Vagina (tissue), 2 donors: Measurements from ENCODE around the gene UBXN1. TPM values are rescaled to one million over a fixed set of nuclear protein-coding genes. Genes with fewer than 3 reads are reported as not detected.

ENCODE experiments used
- DNase-seq, 2 donors: peaks; one replicate each; pipeline ENCODE4 v3.0.0-alpha.2; 2017; ENCODE audit errors: extremely low spot score in 2 of 2
- H3K27ac ChIP-seq: fragments of 200-600 bp; sonication (generic); one replicate; pipeline ENCODE4 v1.5.1; 2019
- H3K27me3 ChIP-seq: fragments of 200-600 bp; sonication (generic); one replicate; pipeline ENCODE4 v1.5.1; 2019
- H3K36me3 ChIP-seq, 2 donors: fragments of 200-600 bp; sonication (generic); one replicate each; pipeline ENCODE4 v1.5.1; 2017 to 2019
- H3K4me1 ChIP-seq: fragments of 200-600 bp; sonication (generic); one replicate; pipeline ENCODE4 v1.5.1; 2019
- H3K4me3 ChIP-seq, 2 donors: fragments of 200-600 bp; sonication (generic); 1 replicate in 1 of 2; 2 replicates in 1 of 2; pipeline ENCODE4 v1.5.1; 2016 to 2019
- H3K9me3 ChIP-seq: fragments of 200-600 bp; sonication (generic); one replicate; pipeline ENCODE4 v1.5.1; 2019
- POLR2A ChIP-seq, 2 donors: fragments of 450-650 bp; IDR thresholded peaks; one replicate each; pipeline ENCODE4 v1.6.1; 2017; ENCODE audit warnings: antibody characterized with exemption in 2 of 2, mild to moderate bottlenecking in 2 of 2, moderate library complexity in 2 of 2
- POLR2AphosphoS5 ChIP-seq, 2 donors: sonication (generic); formaldehyde crosslinking; IDR thresholded peaks; one replicate each; pipeline ENCODE4 v1.9.0; 2017; ENCODE audit warnings: antibody characterized with exemption in 2 of 2, mild to moderate bottlenecking in 2 of 2, low read depth in 1 of 2; ENCODE audit not compliant: insufficient read depth in 1 of 2
- intact Hi-C: fragments of 100-400 bp; cut with DNase I; formaldehyde crosslinking; loops from one replicate; pipeline ENCODE4 v1.15.1; 2023
- total RNA-seq: library from RNA; depleted of rRNA; stranded (reverse); fragments of >200 nt; gene quantifications from one replicate; pipeline ENCODE4 v1.2.3, GENCODE V29; 2016
- TF ChIP-seq, protein P1 (sequence below), 3 experiments: fragments of 450-650 bp in 2 of 3; fragments of 200-600 bp in 1 of 3; sonication (generic) in 1 of 3; IDR thresholded peaks; one replicate each; pipeline ENCODE4 v1.5.1; 2017 to 2019; ENCODE audit warnings: antibody characterized with exemption in 3 of 3, mild to moderate bottlenecking in 2 of 3, moderate library complexity in 2 of 3

UBXN1 gene
- total RNA-seq, 1 donor from 2014 or later: 216 TPM

DNA sequence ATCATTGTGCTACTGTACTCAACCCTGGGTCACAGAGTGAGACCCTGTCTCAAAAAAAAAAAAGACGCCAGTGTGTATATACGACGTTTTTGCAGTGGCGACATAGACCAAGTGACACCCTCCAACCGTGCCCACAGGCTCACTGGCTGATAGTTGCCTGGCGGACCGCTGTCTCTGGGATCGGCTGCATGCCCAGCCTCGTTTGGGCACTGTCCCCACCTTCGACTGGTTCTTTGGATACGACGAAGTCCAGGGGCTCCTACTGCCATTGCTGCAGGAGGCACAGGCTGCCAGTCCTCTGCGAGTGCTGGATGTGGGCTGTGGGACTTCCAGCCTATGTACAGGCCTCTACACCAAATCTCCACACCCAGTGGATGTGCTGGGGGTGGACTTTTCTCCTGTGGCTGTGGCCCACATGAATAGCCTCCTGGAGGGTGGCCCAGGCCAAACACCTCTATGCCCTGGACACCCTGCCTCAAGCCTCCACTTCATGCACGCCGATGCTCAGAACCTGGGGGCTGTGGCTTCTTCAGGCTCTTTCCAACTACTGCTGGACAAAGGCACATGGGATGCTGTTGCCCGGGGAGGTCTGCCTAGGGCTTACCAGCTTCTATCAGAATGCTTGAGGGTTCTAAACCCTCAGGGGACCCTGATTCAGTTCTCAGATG lies 12.5 kb downstream of the UBXN1 start:
- peak overlapping the region; percentile 80 for H3K27ac ChIP-seq
- H3K36me3 ChIP-seq: peaks cover 0 to 12% of the 10 kb centered on the region in 2 donors
- intact Hi-C loops: no loop called here
- DNase-seq: no peak
- H3K4me1 ChIP-seq: peaks cover 49% of the 10 kb centered on the region
- TF ChIP-seq POLR2AphosphoS5 (IDR thresholded peaks at IDR 0.05; ENCODE audit: insufficient read depth in 1 of 2, low read depth in 1 of 2) (no peak), POLR2A (IDR thresholded peaks at IDR 0.05) (no peak)
- TF ChIP-seq, protein P1, sequence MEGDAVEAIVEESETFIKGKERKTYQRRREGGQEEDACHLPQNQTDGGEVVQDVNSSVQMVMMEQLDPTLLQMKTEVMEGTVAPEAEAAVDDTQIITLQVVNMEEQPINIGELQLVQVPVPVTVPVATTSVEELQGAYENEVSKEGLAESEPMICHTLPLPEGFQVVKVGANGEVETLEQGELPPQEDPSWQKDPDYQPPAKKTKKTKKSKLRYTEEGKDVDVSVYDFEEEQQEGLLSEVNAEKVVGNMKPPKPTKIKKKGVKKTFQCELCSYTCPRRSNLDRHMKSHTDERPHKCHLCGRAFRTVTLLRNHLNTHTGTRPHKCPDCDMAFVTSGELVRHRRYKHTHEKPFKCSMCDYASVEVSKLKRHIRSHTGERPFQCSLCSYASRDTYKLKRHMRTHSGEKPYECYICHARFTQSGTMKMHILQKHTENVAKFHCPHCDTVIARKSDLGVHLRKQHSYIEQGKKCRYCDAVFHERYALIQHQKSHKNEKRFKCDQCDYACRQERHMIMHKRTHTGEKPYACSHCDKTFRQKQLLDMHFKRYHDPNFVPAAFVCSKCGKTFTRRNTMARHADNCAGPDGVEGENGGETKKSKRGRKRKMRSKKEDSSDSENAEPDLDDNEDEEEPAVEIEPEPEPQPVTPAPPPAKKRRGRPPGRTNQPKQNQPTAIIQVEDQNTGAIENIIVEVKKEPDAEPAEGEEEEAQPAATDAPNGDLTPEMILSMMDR (IDR thresholded peaks at IDR 0.05): no peak
- peak overlapping the region; percentile 72 to 96 for H3K4me3 ChIP-seq
- no peaks in the 10 kb centered on the region for H3K9me3 ChIP-seq
- no peaks in the 10 kb centered on the region for H3K27me3 ChIP-seq

DNA sequence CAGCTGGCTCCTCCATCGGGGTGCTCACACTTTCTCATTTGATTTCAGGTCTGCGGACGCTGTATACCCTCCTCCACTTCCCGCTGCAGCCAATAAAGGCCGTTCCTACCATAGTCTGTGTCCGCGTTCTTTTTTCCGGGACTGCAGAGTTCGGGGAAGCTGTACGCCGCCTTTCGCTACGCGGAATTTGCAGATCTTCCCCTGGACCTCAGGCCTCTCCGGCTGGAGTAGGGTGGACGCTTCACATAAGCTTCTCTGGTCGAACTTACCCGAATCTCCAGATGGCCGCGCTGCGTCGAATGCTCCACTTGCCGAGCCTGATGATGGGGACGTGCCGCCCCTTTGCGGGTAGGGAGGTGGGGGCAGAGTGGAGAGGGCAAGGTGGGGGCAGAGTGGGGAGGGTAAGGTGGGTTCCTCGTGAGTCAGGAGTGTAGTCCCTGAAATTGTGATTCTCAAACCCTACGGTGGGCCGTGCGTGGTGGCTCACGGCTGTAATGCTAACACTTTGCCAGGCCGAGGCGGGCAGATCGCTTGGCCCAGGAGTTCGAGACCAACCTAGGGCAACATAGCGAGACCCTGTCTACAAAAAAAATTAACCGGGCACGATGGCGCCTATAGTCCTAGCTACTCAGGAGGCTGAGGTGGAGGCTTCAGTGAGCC lies 13.1 kb downstream of the UBXN1 start:
- intact Hi-C loops: no loop called here
- DNase-seq: no peak
- TF ChIP-seq, protein P1 (IDR thresholded peaks at IDR 0.05): no peak
- no peak for TF ChIP-seq POLR2AphosphoS5 (IDR thresholded peaks at IDR 0.05; ENCODE audit: insufficient read depth in 1 of 2, low read depth in 1 of 2)
- TF ChIP-seq POLR2A (IDR thresholded peaks at IDR 0.05): no peak
- no peaks in the 10 kb centered on the region for H3K27me3 ChIP-seq
- peak overlapping the region; percentile 72 to 96 for H3K4me3 ChIP-seq
- H3K27ac ChIP-seq: peak overlapping the region; percentile 80
- H3K4me1 ChIP-seq: peaks cover 46% of the 10 kb centered on the region
- H3K36me3 ChIP-seq: peaks cover 0 to 12% of the 10 kb centered on the region in 2 donors
- H3K9me3 ChIP-seq: no peaks in the 10 kb centered on the region

DNA sequence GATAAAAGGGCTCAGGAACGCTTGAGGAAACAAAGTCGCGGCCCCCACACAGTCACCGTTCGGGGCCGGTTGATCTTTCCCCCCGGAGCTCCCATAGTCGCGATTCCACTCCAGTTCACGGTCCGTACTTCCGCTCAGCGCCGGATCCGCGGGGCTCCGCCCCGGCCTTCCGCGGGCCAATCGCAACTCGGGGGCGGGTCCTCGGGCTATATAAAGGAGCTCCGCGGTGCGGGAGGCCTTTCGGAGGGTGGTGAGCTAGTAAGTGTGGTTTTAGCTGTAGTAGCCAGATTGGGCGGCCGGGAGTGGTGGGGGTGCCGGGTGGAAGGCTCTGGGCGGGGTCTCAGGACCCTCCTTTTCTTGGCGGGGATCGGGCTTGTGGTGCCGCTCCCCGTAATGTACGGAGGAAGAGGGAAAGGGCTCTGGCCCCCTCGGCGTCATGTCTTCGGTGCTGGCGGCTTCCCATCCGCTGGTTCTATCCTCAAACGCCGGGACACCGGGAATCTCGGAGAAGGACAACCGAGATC lies 13.7 kb downstream of the UBXN1 start, which contains the start of the genes C11orf98 and CSKMT:
Gene C11orf98, minus strand, starts transcription at position 136 of the 524 bp plus-strand sequence. Its CDS starts 41 bp downstream, at position 95.
Gene CSKMT, plus strand, starts transcription at position 238 of the 524 bp plus-strand sequence. CDS start 568 bp downstream, outside the sequence.
- intact Hi-C loops: no loop called here
- Histone ChIP-seq H3K9me3 (no peaks in the 10 kb centered on the region), H3K27me3 (no peaks in the 10 kb centered on the region), H3K4me3 (peak within 1 kb of the TSS; percentile 72 to 96), H3K4me1 (peaks cover 40% of the 10 kb centered on the region), H3K27ac (peak within 1 kb of the TSS; percentile 80), H3K36me3 (peaks cover 0 to 12% of the 10 kb centered on the region in 2 donors)
- TF ChIP-seq, protein P1 (IDR thresholded peaks at IDR 0.05): no peak
- TF ChIP-seq POLR2A (IDR thresholded peaks at IDR 0.05) (peak; percentile 50 to 95), POLR2AphosphoS5 (IDR thresholded peaks at IDR 0.05; ENCODE audit: insufficient read depth in 1 of 2, low read depth in 1 of 2) (peak; percentile 91 to 99)
- peak in 1 of 2 donors; percentile 97 for DNase-seq

DNA sequence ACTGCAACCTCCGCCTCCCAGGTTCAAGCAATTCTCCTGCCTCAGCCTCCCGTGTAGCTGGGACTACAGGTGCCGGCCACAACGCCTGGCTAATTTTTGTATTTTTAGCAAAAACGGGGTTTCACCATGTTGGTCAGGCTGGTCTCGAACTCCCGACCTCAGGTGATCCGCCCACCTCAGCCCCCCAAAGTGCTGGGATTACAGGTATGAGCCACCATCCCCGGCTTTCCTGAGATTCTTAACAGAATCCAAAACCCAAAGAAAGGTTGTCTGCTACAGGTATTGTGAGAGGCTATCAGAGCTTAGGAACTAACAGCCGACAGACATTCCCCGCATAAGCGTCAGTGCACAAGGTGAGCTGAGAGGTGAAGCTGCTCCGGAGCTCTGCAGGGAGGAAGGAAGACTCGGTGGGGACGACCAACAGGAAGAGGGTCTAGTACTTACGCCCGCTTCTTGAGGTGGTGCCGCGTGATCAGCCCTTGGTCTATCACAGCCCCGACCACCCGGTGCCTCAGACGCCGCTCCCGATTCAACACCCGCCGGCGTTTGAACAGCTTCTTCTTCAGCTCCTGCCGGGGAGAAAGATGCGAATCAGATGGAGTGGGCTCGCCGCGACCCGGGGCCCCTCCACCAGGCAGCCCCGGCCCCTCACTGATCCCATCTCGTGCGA lies 14.3 kb downstream of the UBXN1 start:
- Histone ChIP-seq H3K4me1 (peaks cover 34% of the 10 kb centered on the region), H3K36me3 (peaks cover 0 to 12% of the 10 kb centered on the region in 2 donors), H3K27me3 (no peaks in the 10 kb centered on the region), H3K9me3 (no peaks in the 10 kb centered on the region), H3K4me3 (peak overlapping the region; percentile 72 to 96), H3K27ac (peak overlapping the region; percentile 68)
- intact Hi-C loops: no loop called here
- TF ChIP-seq, protein P1 (IDR thresholded peaks at IDR 0.05): no peak
- TF ChIP-seq POLR2AphosphoS5 (IDR thresholded peaks at IDR 0.05; ENCODE audit: insufficient read depth in 1 of 2, low read depth in 1 of 2): no peak
- no peak for TF ChIP-seq POLR2A (IDR thresholded peaks at IDR 0.05)
- no peak for DNase-seq
